Smooth muscle cell (in vitro differentiated cells): ENCODE data around the gene F7. TPM values are rescaled to one million over a fixed set of nuclear protein-coding genes. Genes with fewer than 3 reads are reported as not detected.

ENCODE experiments used
- DNase-seq: peaks from one replicate; lab custom pipeline; 2025; ENCODE audit not compliant: unreplicated experiment; lab: John Stamatoyannopoulos, UW
- H2AFZ ChIP-seq: fragments of 200-600 bp; sonication (generic); 2 replicates; pipeline ENCODE4 v1.6.0; 2016; ENCODE audit warnings: antibody characterized with exemption, low read depth, mild to moderate bottlenecking
- H3F3A ChIP-seq: fragments of 200-600 bp; sonication (generic); 2 replicates; pipeline ENCODE4 v1.6.0; 2017; ENCODE audit warnings: antibody characterized with exemption, low read depth
- H3K27ac ChIP-seq: fragments of 200-600 bp; sonication (generic); 2 replicates; pipeline ENCODE4 v1.5.1; 2016; ENCODE audit warnings: low read depth, mild to moderate bottlenecking
- H3K27me3 ChIP-seq: fragments of 200-600 bp; sonication (generic); 2 replicates; pipeline ENCODE4 v1.6.1; 2016; ENCODE audit warnings: low read depth, mild to moderate bottlenecking
- H3K36me3 ChIP-seq: fragments of 200-600 bp; sonication (generic); 2 replicates; pipeline ENCODE4 v1.5.1; 2016; ENCODE audit warnings: low read depth
- H3K4me1 ChIP-seq: fragments of 200-600 bp; sonication (generic); 2 replicates; pipeline ENCODE4 v1.5.1; 2016; ENCODE audit warnings: low read depth
- H3K4me2 ChIP-seq: fragments of 200-600 bp; sonication (generic); 2 replicates; pipeline ENCODE4 v1.6.0; 2016; ENCODE audit warnings: mild to moderate bottlenecking
- H3K4me3 ChIP-seq: fragments of 200-600 bp; sonication (generic); 2 replicates; pipeline ENCODE4 v1.5.1; 2016; ENCODE audit warnings: mild to moderate bottlenecking
- H3K79me2 ChIP-seq: fragments of 200-600 bp; sonication (generic); 2 replicates; pipeline ENCODE4 v1.6.0; 2016; ENCODE audit warnings: low read depth, mild to moderate bottlenecking
- H3K9ac ChIP-seq: fragments of 200-600 bp; sonication (generic); 2 replicates; pipeline ENCODE4 v1.6.0; 2016; ENCODE audit warnings: low read depth
- H3K9me3 ChIP-seq: fragments of 200-600 bp; sonication (generic); replicated peaks from 2 replicates; pipeline ENCODE4 v1.5.1; 2016; ENCODE audit warnings: low read depth
- H4K20me1 ChIP-seq: fragments of 200-600 bp; sonication (generic); 2 replicates; pipeline ENCODE4 v1.6.0; 2016; ENCODE audit warnings: low read depth
- CTCF ChIP-seq: fragments of 200-600 bp; sonication (generic); IDR thresholded peaks from 2 replicates; pipeline ENCODE4 v1.5.1; 2017; ENCODE audit warnings: borderline replicate concordance, mild to moderate bottlenecking, antibody characterized with exemption; ENCODE audit not compliant: insufficient read depth, poor library complexity, severe bottlenecking
- WGBS: methylation state at CpG from one replicate; pipeline ENCODE4 v1.1.7; 2016; ENCODE audit warnings: low lambda C conversion rate; 5-methylcytosine and 5-hydroxymethylcytosine counted together
- polyA plus RNA-seq: library from polyadenylated mRNA; unstranded; fragments of >200 nt; fragmentation: Nextera tagmentation; extraction: Ambion mirVana; gene quantifications from 2 replicates; pipeline ENCODE4 v1.2.1, GENCODE V29; 2016
- total RNA-seq: library from RNA; depleted of rRNA; stranded (reverse); fragments of >200 nt; gene quantifications from 2 replicates; pipeline ENCODE4 v1.2.3, GENCODE V29; 2014

Gene F7
- total and polyA plus RNA-seq, 2 experiments from 2014 or later: 0.63 to 1.7 TPM

DNA sequence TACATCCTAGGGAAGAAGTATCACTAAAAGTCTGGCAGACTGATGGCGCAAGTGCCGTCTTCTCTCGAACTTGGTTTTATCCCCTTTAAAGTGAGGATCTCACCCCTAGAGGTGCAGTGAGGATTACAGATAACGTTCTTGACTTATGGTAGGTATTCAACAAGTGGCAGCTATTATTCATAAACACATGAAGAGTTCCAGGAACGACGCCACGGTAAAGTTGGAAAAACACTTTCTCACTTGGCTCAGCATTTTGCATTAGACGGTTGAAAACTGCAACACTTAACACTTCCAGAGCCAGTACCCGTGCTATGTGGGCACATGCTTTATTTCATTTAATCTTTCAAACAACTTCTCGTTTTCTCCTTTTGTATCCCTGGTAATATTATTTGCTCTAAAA is 61.6 kb downstream of the F7 start:
- no peaks in the 10 kb centered on the region for H3K4me1 ChIP-seq
- no peak overlapping the region for H3K4me2 ChIP-seq
- no peak for TF ChIP-seq CTCF
- no peak overlapping the region for H3K4me3 ChIP-seq
- 96% methylated on average over 10 of the region's 10 CpGs for WGBS
- H3K36me3 ChIP-seq: no peaks in the 10 kb centered on the region
- H2AFZ ChIP-seq: no peak overlapping the region
- DNase-seq: no peak
- no peak overlapping the region for H3K27ac ChIP-seq
- H3K9ac ChIP-seq: no peak overlapping the region
- H3K79me2 ChIP-seq: no peaks in the 10 kb centered on the region
- H3K9me3 ChIP-seq: no peaks in the 10 kb centered on the region
- H3F3A ChIP-seq: no peaks in the 10 kb centered on the region
- peaks cover 8% of the 10 kb centered on the region for H3K27me3 ChIP-seq
- H4K20me1 ChIP-seq: no peaks in the 10 kb centered on the region

- no peak for DNase-seq
- H3K27ac ChIP-seq: no peak overlapping the region
- no peak for TF ChIP-seq CTCF
- H3K27me3 ChIP-seq: peaks cover 8% of the 10 kb centered on the region
- no peak overlapping the region for H3K9ac ChIP-seq
- no peak overlapping the region for H3K4me2 ChIP-seq
- H3K4me1 ChIP-seq: no peaks in the 10 kb centered on the region
- H4K20me1 ChIP-seq: no peaks in the 10 kb centered on the region
- no peak overlapping the region for H2AFZ ChIP-seq
- no peak overlapping the region for H3K4me3 ChIP-seq
- over 99% methylated on average over 3 of the region's 3 CpGs for WGBS
- no peaks in the 10 kb centered on the region for H3K36me3 ChIP-seq
- H3K79me2 ChIP-seq: no peaks in the 10 kb centered on the region
- no peaks in the 10 kb centered on the region for H3F3A ChIP-seq
- H3K9me3 ChIP-seq: no peaks in the 10 kb centered on the region
Observed at GRCh38 chr13:113167575-113167974, 62.0 kb downstream of the F7 start.

DNA sequence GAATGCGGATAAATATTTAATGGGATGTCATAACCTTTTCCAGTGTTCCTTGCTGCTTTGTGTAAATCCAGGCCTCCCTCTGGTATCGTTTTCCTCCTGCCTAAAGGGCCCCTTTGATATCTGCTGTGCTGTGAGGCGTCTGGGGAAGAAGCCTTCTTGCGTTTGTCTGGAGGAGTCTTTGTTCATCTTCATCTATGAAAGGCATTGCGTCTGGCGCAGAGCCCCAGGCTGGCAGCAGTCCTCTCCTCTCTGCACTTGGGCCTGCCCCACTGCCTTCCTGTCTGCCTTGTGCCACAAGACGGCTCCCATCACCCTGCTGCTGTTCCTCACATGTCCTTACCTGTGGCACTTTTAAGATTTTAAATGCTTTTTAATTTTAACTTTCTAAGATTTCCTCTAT is 62.6 kb downstream of the F7 start:
- H3K4me2 ChIP-seq: no peak overlapping the region
- no peaks in the 10 kb centered on the region for H3K36me3 ChIP-seq
- no peak overlapping the region for H3K9ac ChIP-seq
- no peaks in the 10 kb centered on the region for H3F3A ChIP-seq
- no peak overlapping the region for H3K27ac ChIP-seq
- no peak overlapping the region for H2AFZ ChIP-seq
- H3K9me3 ChIP-seq: no peaks in the 10 kb centered on the region
- H3K27me3 ChIP-seq: peaks cover 2% of the 10 kb centered on the region
- DNase-seq: no peak
- TF ChIP-seq CTCF: no peak
- H3K79me2 ChIP-seq: no peaks in the 10 kb centered on the region
- WGBS: 92% methylated on average over 7 of the region's 7 CpGs
- no peak overlapping the region for H3K4me3 ChIP-seq
- H4K20me1 ChIP-seq: no peaks in the 10 kb centered on the region
- H3K4me1 ChIP-seq: no peaks in the 10 kb centered on the region
